Nephron (organoid): ENCODE results near the gene GFPT2.
A peak's percentile ranks its signal among the peaks of the same experiment; 100 is the strongest.

ENCODE experiments used
- H3K27ac Mint-ChIP-seq, 3 experiments: 2 replicates each; pipeline ENCODE4 v1.8.0; 2020; ENCODE audit warnings: mixed read lengths in 3 of 3, mild to moderate bottlenecking in 2 of 3, moderate library complexity in 1 of 3
- H3K27me3 Mint-ChIP-seq: 2 replicates; pipeline ENCODE4 v1.8.0; 2021; ENCODE audit warnings: low read depth, mild to moderate bottlenecking, moderate library complexity, mixed read lengths
- H3K36me3 Mint-ChIP-seq: 2 replicates; pipeline ENCODE4 v1.8.0; 2020; ENCODE audit warnings: low read depth, mixed read lengths
- H3K4me1 Mint-ChIP-seq: 2 replicates; pipeline ENCODE4 v1.8.0; 2020; ENCODE audit warnings: mixed read lengths
- H3K4me3 Mint-ChIP-seq, 3 experiments: 2 replicates each; pipeline ENCODE4 v1.8.0; 2020; ENCODE audit warnings: mild to moderate bottlenecking in 3 of 3, mixed read lengths in 3 of 3, moderate library complexity in 2 of 3
- H3K9me3 Mint-ChIP-seq: 2 replicates; pipeline ENCODE4 v1.8.0; 2020; ENCODE audit warnings: mixed read lengths
- CTCF ChIP-seq, 3 experiments: fragments of 200-600 bp; sonication (generic); IDR thresholded peaks; one replicate each; pipeline ENCODE4 v1.5.0; 2021; ENCODE audit warnings: antibody characterized with exemption in 3 of 3; ENCODE audit not compliant: unreplicated experiment in 3 of 3

Gene GFPT2

GRCh38 chr5:180291234-180291940 lies 61.7 kb downstream of the GFPT2 start:
- peaks cover 26% of the 10 kb centered on the region for H3K4me1 Mint-ChIP-seq
- peak overlapping the region; percentile 88 to 92 (median 91) for H3K4me3 Mint-ChIP-seq
- H3K36me3 Mint-ChIP-seq, result peaks cover 11% of the 10 kb centered on the region
- peak in 1 of 3 experiments; percentile 31 for TF ChIP-seq CTCF (IDR thresholded peaks at IDR 0.05; ENCODE audit: unreplicated experiment in 3 of 3)
- peak overlapping the region; percentile 44 to 70 (median 62) for H3K27ac Mint-ChIP-seq
- H3K9me3 Mint-ChIP-seq, result no peaks in the 10 kb centered on the region
- H3K27me3 Mint-ChIP-seq, result peaks cover 3% of the 10 kb centered on the region

GRCh38 chr5:180290568-180291233 lies 62.4 kb downstream of the GFPT2 start:
- H3K27ac Mint-ChIP-seq, result peak overlapping the region; percentile 44 to 70 (median 62)
- H3K4me1 Mint-ChIP-seq, result peaks cover 20% of the 10 kb centered on the region
- peaks cover 13% of the 10 kb centered on the region for H3K36me3 Mint-ChIP-seq
- no peak for TF ChIP-seq CTCF (IDR thresholded peaks at IDR 0.05; ENCODE audit: unreplicated experiment in 3 of 3)
- H3K4me3 Mint-ChIP-seq, result peak overlapping the region; percentile 88 to 92 (median 91)
- H3K9me3 Mint-ChIP-seq, result no peaks in the 10 kb centered on the region
- peaks cover 3% of the 10 kb centered on the region for H3K27me3 Mint-ChIP-seq

GRCh38 chr5:180289966-180290365 lies 63.2 kb downstream of the GFPT2 start:
- H3K36me3 Mint-ChIP-seq, result peaks cover 18% of the 10 kb centered on the region
- H3K27ac Mint-ChIP-seq, result peak overlapping the region in 2 of 3 experiments; percentile 44 to 52
- peaks cover 21% of the 10 kb centered on the region for H3K4me1 Mint-ChIP-seq
- no peaks in the 10 kb centered on the region for H3K9me3 Mint-ChIP-seq
- TF ChIP-seq CTCF (IDR thresholded peaks at IDR 0.05; ENCODE audit: unreplicated experiment in 3 of 3), result no peak
- H3K27me3 Mint-ChIP-seq, result peaks cover 3% of the 10 kb centered on the region
- H3K4me3 Mint-ChIP-seq, result peak overlapping the region; percentile 88 to 92 (median 91)

- H3K9me3 Mint-ChIP-seq, result no peaks in the 10 kb centered on the region
- peak overlapping the region; percentile 49 to 91 (median 67) for H3K4me3 Mint-ChIP-seq
- H3K27ac Mint-ChIP-seq, result no peak overlapping the region
- peaks cover 24% of the 10 kb centered on the region for H3K36me3 Mint-ChIP-seq
- H3K27me3 Mint-ChIP-seq, result peaks cover 3% of the 10 kb centered on the region
- no peak for TF ChIP-seq CTCF (IDR thresholded peaks at IDR 0.05; ENCODE audit: unreplicated experiment in 3 of 3)
- peaks cover 26% of the 10 kb centered on the region for H3K4me1 Mint-ChIP-seq
Observed at GRCh38 chr5:180289433-180289832, 63.7 kb downstream of the GFPT2 start.

GRCh38 chr5:180287868-180288267 lies 65.3 kb downstream of the GFPT2 start:
- Mint-ChIP-seq H3K36me3 (peaks cover 30% of the 10 kb centered on the region), H3K27me3 (no peaks in the 10 kb centered on the region), H3K27ac (no peak overlapping the region), H3K4me1 (peaks cover 25% of the 10 kb centered on the region), H3K9me3 (no peaks in the 10 kb centered on the region), H3K4me3 (peak overlapping the region in 2 of 3 experiments; percentile 9 to 13)
- TF ChIP-seq CTCF (IDR thresholded peaks at IDR 0.05; ENCODE audit: unreplicated experiment in 3 of 3), result no peak
